Suprapubic skin (tissue), 4 donors: ENCODE data around the gene GON4L. TPM values are rescaled to one million over a fixed set of nuclear protein-coding genes. Genes with fewer than 3 reads are reported as not detected.

Source experiments
- DNase-seq, 2 donors: peaks; one replicate each; pipeline ENCODE4 v3.0.0-alpha.2; 2019; ENCODE audit warnings: low spot score in 2 of 2
- H3K27ac ChIP-seq: fragments of 200-600 bp; sonication (generic); one replicate; pipeline ENCODE4 v1.5.1; 2019
- H3K27me3 ChIP-seq: fragments of 200-600 bp; sonication (generic); one replicate; pipeline ENCODE4 v1.5.1; 2019
- H3K36me3 ChIP-seq: fragments of 200-600 bp; sonication (generic); one replicate; pipeline ENCODE4 v1.5.1; 2019
- H3K4me1 ChIP-seq: fragments of 200-600 bp; sonication (generic); one replicate; pipeline ENCODE4 v1.5.1; 2019
- H3K4me3 ChIP-seq: fragments of 200-600 bp; sonication (generic); one replicate; pipeline ENCODE4 v1.5.1; 2019; ENCODE audit warnings: mild to moderate bottlenecking
- H3K9me3 ChIP-seq: fragments of 200-600 bp; sonication (generic); one replicate; pipeline ENCODE4 v1.5.1; 2019
- EP300 ChIP-seq: sonication (generic); formaldehyde crosslinking; IDR thresholded peaks from one replicate; pipeline ENCODE4 v1.6.1; 2017; ENCODE audit warnings: antibody characterized with exemption
- POLR2A ChIP-seq, 2 donors: fragments of 450-650 bp; IDR thresholded peaks; one replicate each; pipeline ENCODE4 v1.6.1; 2017; ENCODE audit warnings: antibody characterized with exemption in 2 of 2, mild to moderate bottlenecking in 2 of 2, moderate library complexity in 2 of 2
- POLR2AphosphoS5 ChIP-seq, 3 donors: sonication (generic); formaldehyde crosslinking; IDR thresholded peaks; one replicate each; pipeline ENCODE4 v1.6.1; 2017; ENCODE audit warnings: antibody characterized with exemption in 3 of 3
- WGBS: methylation state at CpG from one replicate; pipeline ENCODE4 v1.1.5; 2018; 5-methylcytosine and 5-hydroxymethylcytosine counted together
- total RNA-seq, 4 donors: library from RNA; depleted of rRNA; stranded (reverse); fragments of >200 nt; gene quantifications; one replicate each; pipeline ENCODE4 v1.1.0, GENCODE V29; 2016
- TF ChIP-seq, protein P1 (sequence below), 2 donors: fragments of 200-600 bp in 1 of 2; fragments of 450-650 bp in 1 of 2; sonication (generic) in 1 of 2; IDR thresholded peaks; one replicate each; pipeline ENCODE4 v1.5.1; 2016 to 2019; ENCODE audit warnings: antibody characterized with exemption in 2 of 2, mild to moderate bottlenecking in 1 of 2, moderate library complexity in 1 of 2

The GON4L gene
- total RNA-seq, 4 donors from 2014 or later: 27.5 to 82.6 (median 43.2) TPM

DNA sequence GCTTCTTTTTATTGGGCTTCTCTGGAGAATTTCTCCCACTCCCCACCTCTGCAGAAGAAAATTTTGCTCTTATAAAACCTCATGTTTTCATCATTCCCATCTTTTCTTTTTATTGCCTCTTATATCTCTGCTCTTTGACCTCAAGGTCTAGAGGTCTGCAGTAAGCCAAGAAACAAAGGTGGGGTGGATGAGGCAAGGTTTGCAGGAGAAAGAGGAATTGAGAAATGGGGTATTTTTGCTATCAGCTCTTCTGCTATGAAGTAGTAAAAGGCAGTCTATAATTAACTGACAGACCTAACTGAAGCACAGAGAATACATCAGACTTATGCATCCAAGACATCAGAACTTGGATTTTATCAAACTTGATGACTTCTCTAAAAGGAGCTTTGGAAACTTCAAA, 25.2 kb upstream of the GON4L start:
- H3K27me3 ChIP-seq: no peaks in the 10 kb centered on the region
- no peaks in the 10 kb centered on the region for H3K36me3 ChIP-seq
- no peak overlapping the region for H3K4me3 ChIP-seq
- H3K9me3 ChIP-seq: no peaks in the 10 kb centered on the region
- no peak for TF ChIP-seq EP300
- TF ChIP-seq, protein P1, sequence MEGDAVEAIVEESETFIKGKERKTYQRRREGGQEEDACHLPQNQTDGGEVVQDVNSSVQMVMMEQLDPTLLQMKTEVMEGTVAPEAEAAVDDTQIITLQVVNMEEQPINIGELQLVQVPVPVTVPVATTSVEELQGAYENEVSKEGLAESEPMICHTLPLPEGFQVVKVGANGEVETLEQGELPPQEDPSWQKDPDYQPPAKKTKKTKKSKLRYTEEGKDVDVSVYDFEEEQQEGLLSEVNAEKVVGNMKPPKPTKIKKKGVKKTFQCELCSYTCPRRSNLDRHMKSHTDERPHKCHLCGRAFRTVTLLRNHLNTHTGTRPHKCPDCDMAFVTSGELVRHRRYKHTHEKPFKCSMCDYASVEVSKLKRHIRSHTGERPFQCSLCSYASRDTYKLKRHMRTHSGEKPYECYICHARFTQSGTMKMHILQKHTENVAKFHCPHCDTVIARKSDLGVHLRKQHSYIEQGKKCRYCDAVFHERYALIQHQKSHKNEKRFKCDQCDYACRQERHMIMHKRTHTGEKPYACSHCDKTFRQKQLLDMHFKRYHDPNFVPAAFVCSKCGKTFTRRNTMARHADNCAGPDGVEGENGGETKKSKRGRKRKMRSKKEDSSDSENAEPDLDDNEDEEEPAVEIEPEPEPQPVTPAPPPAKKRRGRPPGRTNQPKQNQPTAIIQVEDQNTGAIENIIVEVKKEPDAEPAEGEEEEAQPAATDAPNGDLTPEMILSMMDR (IDR thresholded peaks at IDR 0.05): no peak
- no peaks in the 10 kb centered on the region for H3K4me1 ChIP-seq
- no peak overlapping the region for H3K27ac ChIP-seq
- DNase-seq: no peak

DNA sequence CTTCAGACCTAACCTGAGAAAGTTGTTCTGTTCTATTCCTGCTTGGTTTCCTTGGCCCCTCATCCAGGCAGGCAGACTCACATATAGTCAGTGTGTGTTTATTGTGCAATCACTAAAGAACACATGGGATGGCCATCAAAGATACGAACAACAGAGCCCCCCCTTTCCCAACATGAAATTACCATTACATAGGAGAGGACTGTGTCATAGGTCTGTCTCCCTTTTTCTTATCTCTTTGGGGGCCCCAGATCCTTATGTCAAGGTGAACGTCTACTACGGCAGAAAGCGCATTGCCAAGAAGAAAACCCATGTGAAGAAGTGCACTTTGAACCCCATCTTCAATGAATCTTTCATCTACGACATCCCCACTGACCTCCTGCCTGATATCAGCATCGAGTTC, 23.9 kb upstream of the GON4L start:
- no peaks in the 10 kb centered on the region for H3K36me3 ChIP-seq
- H3K27me3 ChIP-seq: no peaks in the 10 kb centered on the region
- H3K27ac ChIP-seq: no peak overlapping the region
- no peaks in the 10 kb centered on the region for H3K9me3 ChIP-seq
- DNase-seq: no peak
- TF ChIP-seq EP300 (no peak), POLR2AphosphoS5 (IDR thresholded peaks at IDR 0.05) (no peak), POLR2A (IDR thresholded peaks at IDR 0.05) (no peak)
- TF ChIP-seq, protein P1 (IDR thresholded peaks at IDR 0.05): no peak
- H3K4me1 ChIP-seq: no peaks in the 10 kb centered on the region
- WGBS: 82% methylated on average over 6 of the region's 6 CpGs
- no peak overlapping the region for H3K4me3 ChIP-seq

DNA sequence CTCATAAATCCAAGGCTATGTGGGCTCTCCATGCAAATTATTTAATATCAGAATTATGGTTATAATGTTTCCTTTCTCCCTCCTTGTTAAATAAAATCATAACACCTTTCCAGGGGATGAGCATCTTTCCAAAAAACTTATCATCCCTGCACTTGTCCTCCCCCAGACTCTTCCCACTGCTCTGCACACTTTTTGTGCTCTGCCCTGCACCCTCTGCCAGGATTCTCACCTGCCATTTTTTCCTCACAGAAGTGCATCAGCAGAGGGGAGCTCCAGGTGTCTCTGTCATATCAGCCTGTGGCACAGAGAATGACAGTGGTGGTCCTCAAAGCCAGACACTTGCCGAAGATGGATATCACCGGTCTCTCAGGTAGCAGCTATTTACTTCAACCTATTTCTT, 23.2 kb upstream of the GON4L start:
- no peak for DNase-seq
- Histone ChIP-seq H3K27ac (no peak overlapping the region), H3K4me1 (no peaks in the 10 kb centered on the region), H3K27me3 (no peaks in the 10 kb centered on the region), H3K9me3 (no peaks in the 10 kb centered on the region), H3K36me3 (no peaks in the 10 kb centered on the region), H3K4me3 (no peak overlapping the region)
- WGBS: 100% methylated on average over 2 of the region's 2 CpGs
- TF ChIP-seq EP300 (no peak), POLR2A (IDR thresholded peaks at IDR 0.05) (no peak), POLR2AphosphoS5 (IDR thresholded peaks at IDR 0.05) (no peak)
- TF ChIP-seq, protein P1 (IDR thresholded peaks at IDR 0.05): no peak

DNA sequence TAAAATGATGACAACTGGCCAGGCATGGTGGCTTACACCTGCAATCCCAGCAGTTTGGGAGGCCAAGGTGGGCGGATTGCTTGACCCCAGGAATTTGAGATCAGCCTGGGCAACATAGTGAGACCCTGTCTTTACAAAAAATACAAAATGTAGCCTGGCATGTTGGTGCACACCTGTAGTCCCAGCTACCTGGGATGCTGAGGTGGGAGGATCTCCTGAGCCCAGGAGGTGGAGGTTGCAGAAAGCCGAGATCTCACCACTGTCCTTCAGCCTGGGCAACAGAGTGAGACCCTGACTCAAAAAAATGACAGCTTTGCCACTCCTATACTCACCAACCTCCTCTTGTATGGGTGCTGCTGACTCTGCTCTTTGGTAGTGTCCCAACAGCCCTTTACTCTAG, 20.9 kb upstream of the GON4L start:
- Histone ChIP-seq H3K36me3 (no peaks in the 10 kb centered on the region), H3K4me1 (no peaks in the 10 kb centered on the region), H3K9me3 (no peaks in the 10 kb centered on the region), H3K27ac (no peak overlapping the region), H3K27me3 (no peaks in the 10 kb centered on the region), H3K4me3 (no peak overlapping the region)
- TF ChIP-seq POLR2AphosphoS5 (IDR thresholded peaks at IDR 0.05): no peak
- no peak for TF ChIP-seq EP300
- 95% methylated on average over 1 of the region's 2 CpGs for WGBS
- DNase-seq: no peak

DNA sequence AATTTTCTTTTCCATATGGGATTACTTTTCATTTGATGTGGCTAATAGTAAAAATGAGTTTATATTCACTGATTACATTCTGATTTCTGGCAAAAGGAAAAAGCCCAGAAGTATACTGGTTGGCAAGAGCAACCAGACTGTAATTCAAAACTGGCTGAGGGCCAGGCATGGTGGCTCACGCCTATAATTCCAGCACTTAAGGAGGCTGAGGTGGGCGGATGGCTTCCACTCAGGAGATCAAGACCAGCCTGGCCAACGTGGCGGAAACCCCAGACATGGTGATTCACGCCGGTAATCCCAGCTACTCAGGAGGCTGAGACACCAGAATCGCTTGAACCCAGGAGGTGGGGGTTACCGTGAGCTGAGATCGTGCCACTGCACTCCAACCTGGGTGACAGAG, 16.8 kb upstream of the GON4L start:
- H3K27me3 ChIP-seq: no peaks in the 10 kb centered on the region
- WGBS: 70% methylated on average over 9 of the region's 9 CpGs
- H3K27ac ChIP-seq: no peak overlapping the region
- DNase-seq: no peak
- no peaks in the 10 kb centered on the region for H3K9me3 ChIP-seq
- H3K4me1 ChIP-seq: no peaks in the 10 kb centered on the region
- TF ChIP-seq, protein P1 (IDR thresholded peaks at IDR 0.05): no peak
- TF ChIP-seq EP300 (no peak), POLR2A (IDR thresholded peaks at IDR 0.05) (no peak), POLR2AphosphoS5 (IDR thresholded peaks at IDR 0.05) (no peak)
- H3K4me3 ChIP-seq: no peak overlapping the region
- no peaks in the 10 kb centered on the region for H3K36me3 ChIP-seq

DNA sequence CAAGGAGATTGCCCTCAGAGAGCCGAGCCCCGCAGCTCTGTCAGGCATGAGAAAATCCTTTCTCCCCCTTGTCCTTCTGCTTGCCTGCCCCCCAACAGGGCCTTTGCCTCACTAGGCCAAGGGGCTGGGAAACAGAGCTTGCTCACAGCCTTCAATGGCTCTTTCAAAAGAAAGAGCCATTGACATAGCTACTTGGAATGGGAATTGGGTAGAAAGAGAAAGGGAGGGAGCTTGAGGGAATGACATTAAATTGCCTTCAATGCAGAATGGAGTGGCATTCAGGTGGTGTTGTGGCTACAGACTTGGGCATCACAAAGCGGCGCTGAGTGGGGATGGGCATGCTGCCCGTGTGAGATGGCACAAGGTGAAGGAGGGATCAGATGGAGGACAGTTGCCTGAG, 15.5 kb upstream of the GON4L start:
- WGBS: 89% methylated on average over 5 of the region's 5 CpGs
- DNase-seq: no peak
- Histone ChIP-seq H3K27me3 (no peaks in the 10 kb centered on the region), H3K36me3 (no peaks in the 10 kb centered on the region), H3K9me3 (no peaks in the 10 kb centered on the region), H3K4me1 (no peaks in the 10 kb centered on the region), H3K27ac (no peak overlapping the region), H3K4me3 (no peak overlapping the region)
- no peak for TF ChIP-seq POLR2AphosphoS5 (IDR thresholded peaks at IDR 0.05)
- TF ChIP-seq, protein P1 (IDR thresholded peaks at IDR 0.05): no peak
- TF ChIP-seq POLR2A (IDR thresholded peaks at IDR 0.05): no peak
- TF ChIP-seq EP300: no peak
